ENCODE measurements around the gene KRT3. TPM values are rescaled to one million over a fixed set of nuclear protein-coding genes. Genes with fewer than 3 reads are reported as not detected.

Gene KRT3
- total RNA-seq, 1 experiment from 2014 or later: not detected

GRCh38 chr12:52801773-52802172, 5.9 kb upstream of the KRT3 start:
- H3K4me2 ChIP-seq (ENCODE audit: low read length): no peak overlapping the region
- no peaks in the 10 kb centered on the region for H3K9me3 ChIP-seq (ENCODE audit: control insufficient read depth in 1 of 2, insufficient read depth in 1 of 2, low read depth in 1 of 2, low read length in 2 of 2)
- POLR2A ChIA-PET: no interaction called here
- intact Hi-C loops (cut with micrococcal nuclease): no loop called here
- no peak overlapping the region for H3K9ac ChIP-seq (ENCODE audit: low read length)
- H3K79me2 ChIP-seq (ENCODE audit: insufficient read depth, low read length): no peaks in the 10 kb centered on the region
- H3K27ac ChIP-seq (ENCODE audit: low read depth, low read length): no peak overlapping the region
- H2AFZ ChIP-seq (ENCODE audit: low read depth, low read length, poor library complexity, severe bottlenecking): no peak overlapping the region
- no peak for TF ChIP-seq POLR2A (IDR thresholded peaks at IDR 0.05; ENCODE audit: borderline replicate concordance, extremely low read depth, insufficient read depth, insufficient read length)
- no peak for TF ChIP-seq CEBPB (IDR thresholded peaks at IDR 0.05; ENCODE audit: low read depth)
- no peak for TF ChIP-seq FOSL1 (IDR thresholded peaks at IDR 0.05; ENCODE audit: low read depth)
- TF ChIP-seq REST (IDR thresholded peaks at IDR 0.05; ENCODE audit: low read depth): no peak
- TF ChIP-seq POLR2AphosphoS5 (IDR thresholded peaks at IDR 0.05; ENCODE audit: low read depth, low read length): no peak
- TF ChIP-seq YY1 (IDR thresholded peaks at IDR 0.05; ENCODE audit: extremely low read depth, insufficient replicate concordance, low read depth, low read length): no peak
- TF ChIP-seq ZFX (IDR thresholded peaks at IDR 0.05): no peak
- no peaks in the 10 kb centered on the region for H4K20me1 ChIP-seq (ENCODE audit: insufficient read depth)
- CTCF ChIA-PET: no interaction called here
- H3K36me3 ChIP-seq (ENCODE audit: control insufficient read depth in 1 of 2, insufficient read depth in 2 of 2, low read length in 2 of 2): no peaks in the 10 kb centered on the region
- BruUV-seq (replicated peaks): no TSS peak
- RAD21 ChIA-PET (ENCODE audit: low non-redundant PET in 1 of 2, low total read pairs in 2 of 2, uncharacterized antibody in 2 of 2, unreplicated experiment in 2 of 2): no interaction called here
- H3K4me1 ChIP-seq (ENCODE audit: control insufficient read depth in 1 of 2, insufficient read depth in 2 of 2, low read length in 2 of 2): peaks cover 8 to 39% of the 10 kb centered on the region in 2 experiments; a peak in 3 of 4 replicates
- H3K4me3 ChIP-seq (replicated peaks in 1 of 2; ENCODE audit: low read depth in 1 of 2, low read length in 2 of 2): no peak overlapping the region
- no peaks in the 10 kb centered on the region for H3K27me3 ChIP-seq (ENCODE audit: insufficient read depth, low read length)
- no peak for ATAC-seq
- no peaks in the 10 kb centered on the region for H3K9me2 ChIP-seq (ENCODE audit: insufficient read depth)
- no peak for DNase-seq (ENCODE audit: low read depth, low spot score)

All from HCT116 (cell line).